H1 (cell line): ENCODE measurements around the gene NETO1. TPM values are rescaled to one million over a fixed set of nuclear protein-coding genes. Genes with fewer than 3 reads are reported as not detected.

Experiments used
- CHD2 ChIP-seq: IDR thresholded peaks from 2 replicates; pipeline ENCODE4 v1.6.1; 2012; ENCODE audit warnings: low read length, improper control_type of control experiment
- CTCF ChIP-seq, 3 experiments: IDR thresholded peaks; 1 replicate in 2 of 3; 2 replicates in 1 of 3; pipeline versions ENCODE4 v1.5.1 to v1.6.1; 2011; ENCODE audit warnings: low read length in 3 of 3, mild to moderate bottlenecking in 3 of 3, inconsistent platforms in 2 of 3, low read depth in 1 of 3, moderate library complexity in 1 of 3; ENCODE audit not compliant: insufficient read depth in 1 of 3; ENCODE audit errors: control extremely low read depth in 1 of 3
- EGR1 ChIP-seq: IDR thresholded peaks from 2 replicates; pipeline ENCODE4 v1.6.1; 2011; ENCODE audit warnings: low read depth, low read length, borderline replicate concordance
- PHF8 ChIP-seq: fragments of 200-600 bp; sonication (generic); conservative IDR thresholded peaks from 2 replicates; pipeline ENCODE4 v1.7.1; 2012; ENCODE audit warnings: low read depth, mild to moderate bottlenecking, inconsistent platforms, low read length, moderate library complexity
- POLR2A ChIP-seq, 2 experiments: IDR thresholded peaks; 1 replicate in 1 of 2; 2 replicates in 1 of 2; pipeline ENCODE4 v1.6.1; 2011; ENCODE audit warnings: low read depth in 2 of 2, low read length in 2 of 2, mild to moderate bottlenecking in 2 of 2; ENCODE audit errors: control extremely low read depth in 1 of 2
- SIX5 ChIP-seq: IDR thresholded peaks from 2 replicates; pipeline ENCODE4 v1.6.1; 2011; ENCODE audit warnings: mild to moderate bottlenecking, low read depth, low read length
- SP2 ChIP-seq: IDR thresholded peaks from 2 replicates; pipeline ENCODE4 v1.6.1; 2012; ENCODE audit warnings: mild to moderate bottlenecking, low read length, inconsistent platforms
- SRF ChIP-seq: IDR thresholded peaks from 2 replicates; pipeline ENCODE4 v1.6.1; 2011; ENCODE audit warnings: mild to moderate bottlenecking, low read depth, low read length, moderate library complexity
- polyA plus RNA-seq, 7 experiments: library from polyadenylated mRNA; depleted of rRNA in 3 of 7; stranded (reverse) in 5 of 7; unstranded in 2 of 7; fragments of >200 nt in 5 of 7; fragments of 200-250 nt in 2 of 7; gene quantifications; 1 replicate in 5 of 7; 2 replicates in 1 of 7; 4 replicates in 1 of 7; pipeline versions ENCODE4 v1.2.1 to v1.2.3, GENCODE V29; 2011 to 2013; ENCODE audit warnings: missing spikeins in 2 of 7, mixed read lengths in 2 of 7
- total RNA-seq: library from RNA; stranded (reverse); fragmentation: NEBNext Ultra II Directional; extraction: Animal tissue kit (Norgen Biotek cat#: 25700); gene quantifications from 2 replicates; pipeline ENCODE4 v1.2.1, GENCODE V29; 2021

The NETO1 gene
- total and polyA plus RNA-seq, 2 of the 8 experiments (the other 6 are each of a cell fraction or from before 2014, with no cell fraction given): 3.0 to 19.3 TPM

DNA sequence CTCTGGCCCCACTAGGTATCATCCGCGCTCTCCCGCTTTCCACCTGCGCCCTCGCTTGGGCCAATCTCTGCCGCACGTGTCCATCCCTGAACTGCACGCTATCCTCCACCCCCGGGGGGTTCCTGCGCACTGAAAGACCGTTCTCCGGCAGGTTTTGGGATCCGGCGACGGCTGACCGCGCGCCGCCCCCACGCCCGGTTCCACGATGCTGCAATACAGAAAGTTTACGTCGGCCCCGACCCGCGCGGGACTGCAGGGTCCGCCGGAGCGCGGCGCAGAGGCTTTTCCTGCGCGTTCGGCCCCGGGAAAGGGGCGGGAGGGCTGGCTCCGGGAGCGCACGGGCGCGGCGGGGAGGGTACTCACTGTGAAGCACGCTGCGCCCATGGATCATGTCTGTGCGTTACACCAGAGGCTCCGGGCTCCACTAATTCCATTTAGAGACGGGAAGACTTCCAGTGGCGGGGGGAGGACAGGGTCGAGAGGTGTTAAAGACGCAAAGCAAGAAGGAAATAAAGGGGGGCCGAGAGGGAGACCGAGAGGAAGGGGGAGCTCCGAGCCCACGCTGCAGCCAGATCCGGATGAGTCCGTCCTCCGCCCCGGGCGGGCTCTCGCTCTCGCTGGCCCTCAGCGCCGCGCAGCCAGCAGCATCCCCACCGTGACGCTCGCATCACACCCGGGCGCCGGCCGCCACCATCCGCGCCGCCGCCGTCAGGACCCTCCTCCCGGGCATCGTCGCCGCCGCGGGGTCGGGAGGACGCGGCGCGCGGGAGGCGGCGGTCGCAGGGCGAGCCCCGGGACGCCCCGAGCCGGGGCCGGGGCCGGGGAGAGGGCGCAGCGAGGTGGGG lies 664 bp downstream of the NETO1 start (continued):
- TF ChIP-seq CTCF (IDR thresholded peaks at IDR 0.05; ENCODE audit: control extremely low read depth in 1 of 3, insufficient read depth in 1 of 3, low read depth in 1 of 3, low read length in 3 of 3) (no peak), CHD2 (no peak), SP2 (no peak), SRF (no peak), POLR2A (IDR thresholded peaks at IDR 0.05; ENCODE audit: control extremely low read depth in 1 of 2, low read depth in 2 of 2, low read length in 2 of 2) (no peak), SIX5 (no peak), PHF8 (0 out of 2 replicates have a peak, but pooled peaks have one; percentile 5), EGR1 (no peak)
- TF ChIP-seq, all 59 proteins: peak for 9
